Stimulated activated CD8-positive, alpha-beta memory T cell treated with anti-CD3 and anti-CD28 coated beads, Interleukin-4, amount 100 ng/mL, for 24 hours (primary cell): ENCODE data around the gene MGA.

Experiments
- DNase-seq: peaks from one replicate; pipeline ENCODE4 v3.0.0-alpha.2; 2020; ENCODE audit warnings: low read depth

MGA gene

DNA sequence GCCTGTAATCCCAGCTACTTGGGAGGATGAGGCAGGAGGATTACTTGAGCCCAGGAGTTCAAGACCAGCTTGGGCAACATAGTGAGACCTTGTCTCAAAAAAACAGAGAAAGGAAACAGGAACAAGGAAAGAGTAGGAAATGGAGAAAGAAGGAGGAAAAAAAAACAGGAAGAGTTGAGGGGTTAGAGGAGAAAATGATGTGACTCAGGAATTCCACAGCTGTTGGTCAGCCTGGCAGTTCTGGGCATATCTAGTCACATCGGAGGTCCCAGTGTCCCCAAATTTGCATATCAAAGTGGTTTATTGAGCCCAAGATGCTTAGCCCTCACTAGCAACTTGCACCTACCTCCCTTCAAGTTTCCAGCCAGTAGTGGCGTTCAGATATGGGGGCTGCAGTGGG, 148.9 kb downstream of the MGA start:
- no peak for DNase-seq

DNA sequence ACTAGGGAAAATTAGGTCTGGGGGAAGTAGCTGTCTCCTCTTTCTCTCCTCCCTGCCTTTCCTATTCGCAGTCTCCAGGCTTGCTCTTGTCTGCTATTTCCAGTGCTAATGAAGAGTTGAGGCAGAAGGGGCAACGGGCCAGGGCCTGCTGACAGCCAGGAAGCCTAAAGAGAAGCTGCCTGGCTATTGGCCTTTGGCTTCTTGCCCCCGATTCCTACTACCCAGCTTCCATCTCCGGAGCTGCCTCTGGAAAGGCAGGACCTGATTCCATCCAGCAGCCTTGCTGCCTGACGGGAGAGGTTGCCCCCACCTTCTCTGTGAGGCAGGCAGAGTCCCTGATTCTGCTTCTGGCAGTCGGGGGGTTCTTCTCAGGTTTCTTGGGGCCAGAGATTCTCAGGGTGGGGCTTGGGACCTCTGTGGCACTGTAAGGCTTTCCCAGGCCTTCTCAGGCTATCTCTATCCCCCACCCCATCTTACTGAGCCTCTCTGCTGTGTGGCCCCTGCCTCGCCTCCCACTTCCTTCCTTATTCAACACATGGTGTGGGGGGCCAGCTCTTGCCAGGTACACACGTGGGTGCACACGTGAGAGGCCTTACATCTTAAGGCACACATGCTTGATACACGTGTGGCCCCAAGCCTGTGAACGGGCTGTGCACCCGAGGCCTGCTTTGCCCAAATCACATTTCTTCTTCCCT, 149.5 kb downstream of the MGA start:
- DNase-seq = no peak

DNA sequence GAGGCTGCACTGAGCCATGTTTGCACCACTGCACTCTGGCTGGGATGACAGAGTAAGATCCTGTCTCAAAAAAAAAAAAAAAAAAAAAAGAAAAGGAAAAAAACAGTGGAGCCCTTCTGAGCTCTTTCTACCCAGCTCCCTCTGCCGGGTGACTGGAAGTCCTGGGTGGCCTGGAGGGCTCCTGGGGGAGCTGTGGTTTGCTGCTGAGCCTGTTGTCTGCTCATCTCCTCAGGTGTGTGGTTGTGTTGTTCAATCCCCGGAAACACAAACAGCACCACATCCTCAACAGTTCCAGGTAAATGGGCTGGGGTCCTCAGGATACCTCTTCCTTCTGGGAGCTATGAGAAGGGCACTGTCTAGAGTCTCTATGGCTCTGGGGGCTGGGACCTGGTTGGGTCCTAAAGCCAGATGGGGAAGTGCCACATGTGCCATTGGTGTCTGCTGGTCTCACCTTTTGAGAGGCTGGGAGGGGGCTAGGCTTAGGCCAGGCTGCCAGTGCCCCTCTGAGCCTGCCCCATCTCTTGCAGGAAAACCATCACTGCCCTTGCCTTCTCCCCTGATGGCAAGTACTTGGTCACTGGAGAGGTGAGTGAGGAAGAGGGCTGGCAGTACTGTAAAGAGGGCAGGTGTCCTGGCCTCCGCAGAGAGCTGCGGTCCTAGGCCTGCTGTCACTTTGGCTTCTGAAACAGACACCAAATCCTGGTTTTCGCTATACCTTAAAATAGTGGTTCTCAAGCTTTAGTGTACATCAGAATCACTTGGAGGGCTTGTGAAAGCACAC, 150.6 kb downstream of the MGA start:
- DNase-seq = no peak

DNA sequence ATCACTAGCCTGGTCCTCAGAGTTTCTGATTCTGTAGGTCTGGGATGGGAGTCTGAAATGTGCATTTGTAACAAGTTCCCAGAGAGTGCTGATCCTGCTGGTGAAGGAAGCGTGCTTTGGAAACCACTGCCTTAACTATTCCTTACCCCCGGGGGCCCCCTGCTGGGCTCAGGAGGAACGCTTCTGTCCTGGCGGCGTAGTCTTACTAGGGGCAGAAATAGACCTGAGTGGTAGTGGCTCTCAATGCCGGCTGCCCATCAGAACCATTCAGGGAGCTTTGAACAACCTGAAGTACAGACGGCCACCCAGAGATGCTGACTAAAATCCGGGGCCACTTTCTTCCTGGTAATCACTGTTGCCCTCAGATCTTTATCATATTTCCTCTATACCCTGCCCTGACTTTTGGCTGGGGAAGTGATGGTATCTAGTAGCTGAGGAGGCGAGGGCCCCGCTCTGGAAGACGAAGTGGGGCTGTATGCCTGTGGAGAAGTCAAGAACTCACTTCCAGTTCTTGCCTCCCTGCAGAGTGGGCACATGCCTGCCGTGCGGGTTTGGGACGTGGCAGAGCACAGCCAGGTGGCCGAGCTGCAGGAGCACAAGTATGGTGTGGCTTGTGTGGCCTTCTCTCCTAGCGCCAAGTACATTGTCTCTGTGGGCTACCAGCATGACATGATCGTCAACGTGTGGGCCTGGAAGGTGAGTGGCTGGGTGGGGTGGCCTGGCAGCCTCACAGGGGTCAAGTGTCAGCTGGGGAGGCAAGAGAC, 151.4 kb downstream of the MGA start:
- peak; percentile 56 for DNase-seq

DNA sequence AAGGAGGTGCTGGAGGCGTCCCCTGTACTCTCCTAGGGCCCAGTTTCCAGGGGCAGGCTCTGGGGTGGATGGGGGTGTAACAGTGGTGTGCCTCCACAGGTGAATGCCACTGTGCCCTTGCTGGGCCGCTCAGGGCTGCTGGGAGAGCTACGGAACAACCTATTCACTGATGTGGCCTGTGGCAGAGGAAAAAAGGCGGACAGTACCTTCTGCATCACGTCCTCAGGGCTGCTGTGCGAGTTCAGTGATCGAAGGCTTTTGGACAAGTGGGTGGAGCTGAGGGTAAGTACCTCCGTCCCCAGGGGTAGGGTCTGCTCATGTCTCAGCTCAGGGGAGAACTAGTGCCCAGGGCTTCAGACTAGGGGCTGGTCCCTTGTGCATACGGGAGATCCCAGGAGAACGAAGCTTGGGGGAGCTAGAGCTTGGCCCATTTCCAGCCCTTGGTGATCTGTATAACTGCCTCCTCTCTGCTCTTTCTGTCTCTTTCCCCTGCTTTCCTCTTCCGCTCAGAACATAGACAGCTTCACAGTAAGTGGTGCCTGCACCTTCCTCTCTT, 152.7 kb downstream of the MGA start:
- DNase-seq = no peak

DNA sequence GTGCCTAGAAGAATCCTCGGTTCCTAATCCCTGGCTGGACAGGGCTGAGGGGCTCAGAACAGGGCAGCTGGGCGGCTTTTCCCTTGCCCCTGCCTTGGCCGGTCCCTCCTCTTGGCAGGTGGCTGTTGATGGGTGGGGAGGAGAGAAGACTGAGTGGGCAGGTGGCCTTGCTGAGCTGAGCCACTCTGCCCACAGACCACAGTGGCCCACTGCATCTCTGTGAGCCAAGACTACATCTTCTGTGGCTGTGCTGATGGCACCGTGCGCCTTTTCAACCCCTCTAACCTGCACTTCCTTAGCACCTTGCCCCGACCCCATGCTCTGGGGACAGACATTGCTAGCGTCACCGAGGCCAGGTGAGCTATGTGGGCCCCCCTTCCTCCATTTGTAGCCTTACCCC, 153.2 kb downstream of the MGA start:
- no peak for DNase-seq

- no peak for DNase-seq
Measured at GRCh38 chr15:41814534-41814933, 154.3 kb downstream of the MGA start.

GRCh38 chr15:41816788-41817187, 156.6 kb downstream of the MGA start:
- no peak for DNase-seq

DNA sequence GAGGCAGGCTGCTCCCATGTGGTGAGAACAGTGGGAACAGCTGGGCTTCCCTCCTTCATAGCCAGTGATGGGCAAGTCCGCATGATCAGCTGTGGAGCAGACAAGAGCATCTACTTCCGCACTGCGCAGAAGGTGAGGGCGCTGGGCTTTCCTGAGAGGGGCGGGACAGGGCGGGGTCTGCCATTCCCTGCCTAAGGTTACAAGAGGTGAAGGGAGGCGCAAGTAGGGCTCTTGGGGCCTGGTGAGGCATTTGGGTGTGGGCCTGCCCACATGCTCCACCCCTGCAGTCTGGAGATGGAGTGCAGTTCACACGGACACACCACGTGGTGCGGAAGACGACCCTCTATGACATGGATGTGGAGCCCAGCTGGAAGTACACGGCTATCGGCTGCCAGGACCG, 157.1 kb downstream of the MGA start:
- DNase-seq = no peak

DNA sequence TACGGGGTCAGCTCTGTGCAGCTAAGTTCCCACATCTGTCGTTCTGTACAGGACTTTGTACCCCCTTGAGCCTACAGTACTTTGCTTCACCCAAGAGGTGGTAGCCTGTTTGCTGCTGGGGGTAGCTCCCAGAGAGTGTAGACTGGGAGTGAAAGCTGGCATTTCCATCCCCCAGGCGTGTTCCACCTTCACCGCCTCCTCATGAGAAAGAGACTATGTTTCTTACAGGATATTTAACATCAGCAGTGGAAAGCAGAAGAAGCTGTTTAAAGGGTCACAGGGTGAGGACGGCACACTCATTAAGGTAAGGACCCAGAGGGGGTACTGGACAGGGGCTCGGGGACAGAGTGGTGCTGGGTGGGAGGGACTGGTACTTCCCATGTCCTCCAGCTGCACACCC, 157.6 kb downstream of the MGA start:
- no peak for DNase-seq

- no peak for DNase-seq
Measured at GRCh38 chr15:41819455-41820050, 159.3 kb downstream of the MGA start.

GRCh38 chr15:41820791-41821423, 160.7 kb downstream of the MGA start:
- no peak for DNase-seq

DNA sequence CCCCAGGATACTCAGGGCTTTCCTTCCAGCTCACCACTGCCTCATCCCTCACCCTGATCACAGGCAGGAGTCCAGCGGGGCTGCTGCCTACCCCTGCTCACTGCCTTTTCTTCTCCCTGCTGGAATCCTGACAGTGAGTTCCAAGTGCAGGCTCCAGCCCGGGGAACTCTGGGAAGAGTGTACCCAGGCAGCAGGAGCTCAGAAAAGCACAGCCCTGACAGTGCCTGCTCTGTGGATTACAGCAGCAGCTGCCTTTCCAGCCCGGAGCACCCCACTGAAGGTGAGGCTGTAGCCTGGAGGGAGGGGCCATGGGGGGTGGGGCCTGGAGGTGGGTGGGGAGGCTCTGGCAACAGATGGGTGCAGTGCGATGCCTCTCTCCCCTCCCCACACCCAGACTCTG, 161.6 kb downstream of the MGA start:
- no peak for DNase-seq

- no peak for DNase-seq
Measured at GRCh38 chr15:41822471-41822870, 162.3 kb downstream of the MGA start.
